NCI-H524 treated with DMSO at 0.1 percent for 48 hours (cell line): Measurements from ENCODE around the gene TRABD2B.

ENCODE experiments used
- DNase-seq: peaks from one replicate; lab custom pipeline; 2025; lab: John Stamatoyannopoulos, UW

Gene TRABD2B

GRCh38 chr1:47795102-47795501, 202.1 kb downstream of the TRABD2B start:
- DNase-seq, result no peak

GRCh38 chr1:47794530-47794929, 202.7 kb downstream of the TRABD2B start:
- no peak for DNase-seq

- no peak for DNase-seq
Observed at GRCh38 chr1:47794081-47794480, 203.1 kb downstream of the TRABD2B start.

- no peak for DNase-seq
Observed at GRCh38 chr1:47793563-47793962, 203.6 kb downstream of the TRABD2B start.

GRCh38 chr1:47792779-47793178, 204.4 kb downstream of the TRABD2B start:
- no peak for DNase-seq

GRCh38 chr1:47791879-47792608, 205.1 kb downstream of the TRABD2B start:
- no peak for DNase-seq

GRCh38 chr1:47788761-47789160, 208.4 kb downstream of the TRABD2B start:
- no peak for DNase-seq

GRCh38 chr1:47787560-47787959, 209.6 kb downstream of the TRABD2B start:
- no peak for DNase-seq

GRCh38 chr1:47786316-47786715, 210.9 kb downstream of the TRABD2B start:
- no peak for DNase-seq

GRCh38 chr1:47785561-47786271, 211.5 kb downstream of the TRABD2B start:
- no peak for DNase-seq

- DNase-seq, result no peak
Observed at GRCh38 chr1:47785118-47785517, 212.1 kb downstream of the TRABD2B start.

- no peak for DNase-seq
Observed at GRCh38 chr1:47784497-47784822, 212.7 kb downstream of the TRABD2B start.

GRCh38 chr1:47783638-47784496, 213.3 kb downstream of the TRABD2B start:
- no peak for DNase-seq

- DNase-seq, result no peak
Observed at GRCh38 chr1:47782414-47783166, 214.6 kb downstream of the TRABD2B start.

GRCh38 chr1:47781171-47781959, 215.8 kb downstream of the TRABD2B start:
- no peak for DNase-seq

- DNase-seq, result no peak
Observed at GRCh38 chr1:47780469-47780995, 216.7 kb downstream of the TRABD2B start.

GRCh38 chr1:47779613-47780012, 217.6 kb downstream of the TRABD2B start:
- no peak for DNase-seq

GRCh38 chr1:47778280-47778679, 218.9 kb downstream of the TRABD2B start:
- DNase-seq, result no peak

GRCh38 chr1:47777322-47777721, 219.9 kb downstream of the TRABD2B start:
- DNase-seq, result no peak

GRCh38 chr1:47776667-47777131, 220.5 kb downstream of the TRABD2B start:
- DNase-seq, result no peak
